Measurements from ENCODE around the gene OR51S1. TPM values are rescaled to one million over a fixed set of nuclear protein-coding genes. Genes with fewer than 3 reads are reported as not detected.

Gene OR51S1
- total and polyA plus RNA-seq, 2 experiments from 2014 or later: not detected

DNA sequence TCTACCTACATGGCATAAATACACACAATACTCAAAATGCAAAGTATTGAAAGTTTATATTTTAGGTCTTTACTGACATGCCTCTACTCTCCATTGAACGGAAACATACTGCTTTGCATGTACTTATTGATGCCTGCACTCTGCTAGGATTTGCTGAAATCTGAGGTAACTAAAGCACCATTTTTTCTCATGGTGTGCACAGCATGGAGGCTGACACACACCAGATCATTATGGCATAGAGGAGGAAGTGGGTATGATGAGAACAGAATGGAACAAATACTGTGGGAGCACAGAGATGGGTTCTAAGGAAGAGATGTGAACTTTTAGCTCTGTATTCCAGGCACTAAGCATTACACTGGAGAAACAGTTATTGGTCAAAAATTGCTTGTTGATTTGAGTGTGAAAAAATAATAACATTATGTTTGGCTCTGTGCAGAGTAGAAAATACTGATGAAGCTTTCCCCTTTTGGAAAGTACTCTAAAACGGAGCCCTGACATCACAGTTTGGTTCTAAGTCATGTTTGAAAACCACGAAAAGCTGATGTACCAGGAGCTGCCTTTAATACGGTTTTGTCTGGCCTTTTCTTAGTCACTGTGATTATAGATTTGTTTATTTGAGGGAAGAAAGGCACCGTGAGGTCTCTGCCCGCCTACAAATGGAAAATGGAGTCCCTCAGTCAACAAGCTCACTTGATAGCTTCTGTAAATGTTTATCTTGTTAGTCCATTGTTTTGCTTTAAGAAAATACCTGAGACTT is 50.4 kb downstream of the OR51S1 start:
- no peak for DNase-seq

More for the DNA sequence above, 50.4 kb downstream of the OR51S1 start:
- WGBS, 2 experiments (ENCODE audit: low coverage in 1 of 2, low lambda C conversion rate in 2 of 2, missing lambda C conversion rate in 2 of 2): 7 to 9% methylated on average over 6 of the region's 6 CpGs
- no peak overlapping the region for H3K9ac ChIP-seq
- no peaks in the 10 kb centered on the region for H3F3A ChIP-seq (ENCODE audit: insufficient read depth)
- in situ Hi-C loops (cut with MboI): no loop called here
- no peaks in the 10 kb centered on the region for H3K9me3 ChIP-seq (ENCODE audit: low read depth)
- no peaks in the 10 kb centered on the region for H4K20me1 ChIP-seq (ENCODE audit: insufficient read depth)
- H3K4me1 ChIP-seq (ENCODE audit: insufficient read depth): no peaks in the 10 kb centered on the region
- H3K27me3 ChIP-seq (replicated peaks; ENCODE audit: insufficient read depth): no peaks in the 10 kb centered on the region
- no peaks in the 10 kb centered on the region for H3K36me3 ChIP-seq (ENCODE audit: low read depth)
- H3K79me2 ChIP-seq (ENCODE audit: insufficient read depth): no peaks in the 10 kb centered on the region
- TF ChIP-seq EZH2 (IDR thresholded peaks at IDR 0.05; ENCODE audit: insufficient read depth, poor library complexity, severe bottlenecking): no peak
- TF ChIP-seq EZH2phosphoT487 (IDR thresholded peaks at IDR 0.05; ENCODE audit: insufficient read depth, low read depth): no peak
- no peak overlapping the region for H3K4me3 ChIP-seq
- no peaks in the 10 kb centered on the region for H3K9me2 ChIP-seq (ENCODE audit: insufficient read depth)
- H3K27ac ChIP-seq: no peak overlapping the region
- no peak overlapping the region for H3K4me2 ChIP-seq (ENCODE audit: unreplicated experiment)
- no peak overlapping the region for H2AFZ ChIP-seq

Other genes with a start within 250 kb of the OR51S1 start
- gene TRIM68, start 241.0 kb downstream of the OR51S1 start, total RNA-seq (2014; rRNA removed; shearing (Covaris generic)): 15.2 and 19.2 TPM in 2 replicates
- gene TRIM68, start 241.0 kb downstream of the OR51S1 start, polyA plus RNA-seq (2016; fragmentation: Nextera tagmentation; extraction: Ambion mirVana): 5.1 and 5.8 TPM in 2 replicates
- gene OR51D1, start 211.7 kb downstream of the OR51S1 start, total RNA-seq (2014; rRNA removed; shearing (Covaris generic)): not detected in 2 replicates
- not detected in 2 replicates for gene OR51D1, start 211.7 kb downstream of the OR51S1 start, polyA plus RNA-seq (2016; fragmentation: Nextera tagmentation; extraction: Ambion mirVana)
- gene OR51E1, start 205.2 kb downstream of the OR51S1 start, total RNA-seq (2014; rRNA removed; shearing (Covaris generic)): not detected in 2 replicates
- gene OR51E1, start 205.2 kb downstream of the OR51S1 start, polyA plus RNA-seq (2016; fragmentation: Nextera tagmentation; extraction: Ambion mirVana): not detected in 2 replicates
- not detected in 2 replicates for gene OR51E2, start 151.4 kb downstream of the OR51S1 start, total RNA-seq (2014; rRNA removed; shearing (Covaris generic))
- not detected in 2 replicates for gene OR51E2, start 151.4 kb downstream of the OR51S1 start, polyA plus RNA-seq (2016; fragmentation: Nextera tagmentation; extraction: Ambion mirVana)
- gene MMP26, start 144.4 kb downstream of the OR51S1 start, total RNA-seq (2014; rRNA removed; shearing (Covaris generic)): not detected in 2 replicates
- gene MMP26, start 144.4 kb downstream of the OR51S1 start, polyA plus RNA-seq (2016; fragmentation: Nextera tagmentation; extraction: Ambion mirVana): not detected in 2 replicates
- not detected in 2 replicates for gene OR51F1, start 79.3 kb downstream of the OR51S1 start, total RNA-seq (2014; rRNA removed; shearing (Covaris generic))
- not detected in 2 replicates for gene OR51F1, start 79.3 kb downstream of the OR51S1 start, polyA plus RNA-seq (2016; fragmentation: Nextera tagmentation; extraction: Ambion mirVana)
- not detected in 2 replicates for gene OR52R1, start 44.8 kb downstream of the OR51S1 start, total RNA-seq (2014; rRNA removed; shearing (Covaris generic))
- gene OR52R1, start 44.8 kb downstream of the OR51S1 start, polyA plus RNA-seq (2016; fragmentation: Nextera tagmentation; extraction: Ambion mirVana): not detected in 2 replicates
- not detected in 2 replicates for gene OR51F2, start 27.9 kb downstream of the OR51S1 start, total RNA-seq (2014; rRNA removed; shearing (Covaris generic))
- gene OR51F2, start 27.9 kb downstream of the OR51S1 start, polyA plus RNA-seq (2016; fragmentation: Nextera tagmentation; extraction: Ambion mirVana): not detected in 2 replicates
- not detected in 2 replicates for gene OR51T1, start 32.7 kb upstream of the OR51S1 start, total RNA-seq (2014; rRNA removed; shearing (Covaris generic))
- gene OR51T1, start 32.7 kb upstream of the OR51S1 start, polyA plus RNA-seq (2016; fragmentation: Nextera tagmentation; extraction: Ambion mirVana): not detected in 2 replicates
- gene OR51A7, start 54.6 kb upstream of the OR51S1 start, total RNA-seq (2014; rRNA removed; shearing (Covaris generic)): not detected in 2 replicates
- gene OR51A7, start 54.6 kb upstream of the OR51S1 start, polyA plus RNA-seq (2016; fragmentation: Nextera tagmentation; extraction: Ambion mirVana): not detected in 2 replicates
- not detected in 2 replicates for gene OR51G2, start 70.1 kb upstream of the OR51S1 start, total RNA-seq (2014; rRNA removed; shearing (Covaris generic))
- not detected in 2 replicates for gene OR51G2, start 70.1 kb upstream of the OR51S1 start, polyA plus RNA-seq (2016; fragmentation: Nextera tagmentation; extraction: Ambion mirVana)
- gene OR51G1, start 75.1 kb upstream of the OR51S1 start, total RNA-seq (2014; rRNA removed; shearing (Covaris generic)): not detected in 2 replicates
- not detected in 2 replicates for gene OR51G1, start 75.1 kb upstream of the OR51S1 start, polyA plus RNA-seq (2016; fragmentation: Nextera tagmentation; extraction: Ambion mirVana)
- gene OR51A4, start 98.4 kb upstream of the OR51S1 start, total RNA-seq (2014; rRNA removed; shearing (Covaris generic)): not detected in 2 replicates
- gene OR51A4, start 98.4 kb upstream of the OR51S1 start, polyA plus RNA-seq (2016; fragmentation: Nextera tagmentation; extraction: Ambion mirVana): not detected in 2 replicates
- gene OR51A2, start 106.5 kb upstream of the OR51S1 start, total RNA-seq (2014; rRNA removed; shearing (Covaris generic)): not detected in 2 replicates
- not detected in 2 replicates for gene OR51A2, start 106.5 kb upstream of the OR51S1 start, polyA plus RNA-seq (2016; fragmentation: Nextera tagmentation; extraction: Ambion mirVana)
- not detected in 2 replicates for gene OR51L1, start 145.6 kb upstream of the OR51S1 start, total RNA-seq (2014; rRNA removed; shearing (Covaris generic))
- gene OR51L1, start 145.6 kb upstream of the OR51S1 start, polyA plus RNA-seq (2016; fragmentation: Nextera tagmentation; extraction: Ambion mirVana): not detected in 2 replicates
- not detected in 2 replicates for gene OR52J3, start 197.3 kb upstream of the OR51S1 start, total RNA-seq (2014; rRNA removed; shearing (Covaris generic))
- gene OR52J3, start 197.3 kb upstream of the OR51S1 start, polyA plus RNA-seq (2016; fragmentation: Nextera tagmentation; extraction: Ambion mirVana): not detected in 2 replicates
- gene OR52E2, start 210.4 kb upstream of the OR51S1 start, total RNA-seq (2014; rRNA removed; shearing (Covaris generic)): not detected in 2 replicates
- gene OR52E2, start 210.4 kb upstream of the OR51S1 start, polyA plus RNA-seq (2016; fragmentation: Nextera tagmentation; extraction: Ambion mirVana): not detected in 2 replicates
- not detected in 2 replicates for gene OR52E1, start 220.4 kb upstream of the OR51S1 start, total RNA-seq (2014; rRNA removed; shearing (Covaris generic))
- not detected in 2 replicates for gene OR52E1, start 220.4 kb upstream of the OR51S1 start, polyA plus RNA-seq (2016; fragmentation: Nextera tagmentation; extraction: Ambion mirVana)